Right atrium auricular region (tissue), 2 donors: ENCODE data around the gene LRP1-AS. TPM values are rescaled to one million over a fixed set of nuclear protein-coding genes. Genes with fewer than 3 reads are reported as not detected.

Source experiments
- DNase-seq: peaks from one replicate; pipeline ENCODE4 v3.0.0-alpha.2; 2019; ENCODE audit warnings: low spot score
- H3K27ac ChIP-seq, 2 donors: fragments of 200-600 bp; sonication (generic); 1 replicate in 1 of 2; 2 replicates in 1 of 2; pipeline ENCODE4 v1.5.1; 2016 to 2019
- H3K27me3 ChIP-seq, 2 donors: fragments of 200-600 bp; sonication (generic); one replicate each; pipeline versions ENCODE4 v1.5.1 to v1.6.0; 2017 to 2019
- H3K36me3 ChIP-seq: fragments of 200-600 bp; sonication (generic); one replicate; pipeline ENCODE4 v1.5.1; 2016
- H3K4me1 ChIP-seq, 2 donors: fragments of 200-600 bp; sonication (generic); one replicate each; pipeline versions ENCODE4 v1.5.1 to v1.6.0; 2017 to 2019
- H3K4me3 ChIP-seq, 2 donors: fragments of 200-600 bp; sonication (generic); 1 replicate in 1 of 2; 2 replicates in 1 of 2; pipeline ENCODE4 v1.5.1; 2017 to 2019; ENCODE audit warnings: mild to moderate bottlenecking in 1 of 2, moderate library complexity in 1 of 2
- H3K9me3 ChIP-seq, 2 donors: fragments of 200-600 bp; sonication (generic); one replicate each; pipeline ENCODE4 v1.5.1; 2019
- total RNA-seq, 2 donors: library from RNA; depleted of rRNA; stranded (reverse); fragments of >200 nt; gene quantifications; one replicate each; pipeline ENCODE4 v1.1.0, GENCODE V29; 2016
- TF ChIP-seq, protein P1 (sequence below), 2 donors: fragments of 200-600 bp; sonication (generic); IDR thresholded peaks; one replicate each; pipeline ENCODE4 v1.5.1; 2019; ENCODE audit warnings: antibody characterized with exemption in 2 of 2

LRP1-AS gene
- total RNA-seq, 2 donors from 2014 or later: not detected

DNA sequence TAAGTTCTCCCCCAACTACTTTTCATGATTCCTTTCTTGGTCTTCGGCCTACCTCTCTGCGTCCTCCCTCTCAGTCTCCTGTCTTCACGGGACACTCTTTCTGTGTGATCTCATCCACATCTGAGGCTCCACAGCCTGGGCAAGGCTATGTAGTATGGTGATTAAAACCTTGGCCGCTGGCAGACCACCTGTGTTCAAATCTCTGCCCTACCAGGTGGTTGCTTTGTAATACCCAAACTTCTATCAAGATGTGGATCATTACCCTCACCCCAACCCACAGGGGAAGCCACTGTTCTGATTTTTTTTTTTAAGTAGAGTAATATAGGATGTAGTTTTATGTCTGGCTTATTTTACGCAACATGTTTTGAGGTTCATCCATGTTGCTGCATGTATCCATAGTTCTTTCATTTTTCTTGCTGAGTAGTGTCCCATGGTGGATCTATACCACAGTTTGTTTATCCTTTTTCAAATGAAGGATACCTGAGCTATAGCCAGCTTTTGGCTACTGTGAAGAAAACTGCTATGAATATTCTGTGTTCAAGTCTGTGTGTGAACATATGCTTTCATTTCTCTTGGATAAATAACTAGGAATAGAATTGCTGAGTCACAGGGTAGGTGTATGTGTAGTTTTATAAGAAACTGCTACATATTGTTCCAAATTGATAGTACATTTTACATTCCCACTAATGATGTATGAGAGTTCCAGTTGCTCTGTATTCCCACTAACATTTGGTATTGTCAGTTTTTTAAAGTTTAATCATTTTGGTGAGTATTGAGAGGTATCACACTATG, 27.9 kb downstream of the LRP1-AS start:
- Histone ChIP-seq H3K4me1 (peaks cover 0 to 8% of the 10 kb centered on the region in 2 donors), H3K36me3 (no peaks in the 10 kb centered on the region), H3K9me3 (no peaks in the 10 kb centered on the region), H3K27ac (no peak overlapping the region), H3K27me3 (no peaks in the 10 kb centered on the region), H3K4me3 (no peak overlapping the region)
- no peak for DNase-seq
- TF ChIP-seq, protein P1, sequence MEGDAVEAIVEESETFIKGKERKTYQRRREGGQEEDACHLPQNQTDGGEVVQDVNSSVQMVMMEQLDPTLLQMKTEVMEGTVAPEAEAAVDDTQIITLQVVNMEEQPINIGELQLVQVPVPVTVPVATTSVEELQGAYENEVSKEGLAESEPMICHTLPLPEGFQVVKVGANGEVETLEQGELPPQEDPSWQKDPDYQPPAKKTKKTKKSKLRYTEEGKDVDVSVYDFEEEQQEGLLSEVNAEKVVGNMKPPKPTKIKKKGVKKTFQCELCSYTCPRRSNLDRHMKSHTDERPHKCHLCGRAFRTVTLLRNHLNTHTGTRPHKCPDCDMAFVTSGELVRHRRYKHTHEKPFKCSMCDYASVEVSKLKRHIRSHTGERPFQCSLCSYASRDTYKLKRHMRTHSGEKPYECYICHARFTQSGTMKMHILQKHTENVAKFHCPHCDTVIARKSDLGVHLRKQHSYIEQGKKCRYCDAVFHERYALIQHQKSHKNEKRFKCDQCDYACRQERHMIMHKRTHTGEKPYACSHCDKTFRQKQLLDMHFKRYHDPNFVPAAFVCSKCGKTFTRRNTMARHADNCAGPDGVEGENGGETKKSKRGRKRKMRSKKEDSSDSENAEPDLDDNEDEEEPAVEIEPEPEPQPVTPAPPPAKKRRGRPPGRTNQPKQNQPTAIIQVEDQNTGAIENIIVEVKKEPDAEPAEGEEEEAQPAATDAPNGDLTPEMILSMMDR (IDR thresholded peaks at IDR 0.05): no peak

DNA sequence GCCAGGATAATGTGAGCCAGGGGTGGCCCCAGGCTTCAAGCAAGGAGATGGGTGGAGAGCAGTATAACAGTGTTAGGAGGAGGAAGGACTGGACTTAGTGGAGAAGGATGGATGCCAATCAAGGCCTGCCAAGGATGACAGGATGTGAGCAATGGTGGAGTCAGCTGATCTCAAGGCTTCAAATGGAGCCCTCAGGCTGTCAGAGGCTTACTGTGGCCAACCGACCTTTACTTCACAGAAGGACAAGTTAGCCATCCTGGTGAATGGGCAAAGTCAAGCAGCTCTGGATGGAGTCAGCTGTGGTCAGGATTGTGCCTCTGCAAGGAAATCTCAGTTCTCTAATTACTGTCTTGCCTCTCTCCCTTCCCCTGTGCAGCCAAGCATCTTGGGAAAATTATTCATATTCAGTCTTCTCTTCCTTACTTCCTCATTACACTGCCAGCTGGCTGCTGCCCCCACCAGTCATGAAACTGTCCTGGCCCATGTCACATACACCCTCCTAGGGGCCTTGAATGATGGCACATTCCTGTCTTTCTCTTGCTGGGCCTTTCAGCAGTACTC, 28.6 kb downstream of the LRP1-AS start:
- Histone ChIP-seq H3K27ac (peak overlapping the region in 1 of 2 donors; percentile 4), H3K36me3 (no peaks in the 10 kb centered on the region), H3K4me1 (peaks cover 0 to 8% of the 10 kb centered on the region in 2 donors), H3K9me3 (no peaks in the 10 kb centered on the region), H3K4me3 (no peak overlapping the region), H3K27me3 (no peaks in the 10 kb centered on the region)
- DNase-seq: no peak
- TF ChIP-seq, protein P1 (IDR thresholded peaks at IDR 0.05): no peak

DNA sequence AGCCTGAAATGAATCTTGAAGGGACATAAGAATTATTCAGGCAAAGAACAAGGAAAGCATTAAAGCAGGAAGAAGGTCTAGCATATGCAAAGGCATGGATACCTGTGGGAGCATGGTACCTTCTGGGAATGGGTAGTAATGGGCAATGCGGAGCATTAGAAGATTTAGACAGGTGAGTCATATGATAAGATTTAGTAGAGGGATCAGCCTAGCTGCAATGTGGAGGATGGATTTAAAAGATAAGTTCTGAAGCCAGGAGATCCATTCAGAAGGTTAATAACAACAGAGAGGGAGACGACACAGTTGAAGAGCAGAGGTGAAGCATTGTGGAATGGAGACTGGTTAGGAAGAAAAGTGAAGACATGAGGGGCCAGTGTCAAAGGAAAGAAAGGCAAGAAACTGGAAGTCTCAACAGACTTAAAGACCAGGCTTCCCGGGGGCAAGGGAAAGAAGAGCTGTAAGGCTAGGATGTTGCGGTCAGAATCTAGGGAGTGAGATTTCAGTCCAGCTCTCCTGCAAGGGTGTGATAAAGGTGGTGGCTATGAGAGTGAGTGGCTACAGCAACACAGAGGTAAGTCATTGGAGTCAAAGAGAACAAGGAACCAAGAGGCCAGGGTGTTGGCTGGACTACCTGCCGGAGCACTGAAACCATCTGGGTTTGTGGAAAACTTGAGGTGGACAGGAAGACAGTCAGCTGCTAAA, 30.7 kb downstream of the LRP1-AS start:
- Histone ChIP-seq H3K4me1 (peaks cover 0 to 13% of the 10 kb centered on the region in 2 donors), H3K27me3 (no peaks in the 10 kb centered on the region), H3K4me3 (no peak overlapping the region), H3K27ac (no peak overlapping the region), H3K9me3 (no peaks in the 10 kb centered on the region), H3K36me3 (no peaks in the 10 kb centered on the region)
- no peak for DNase-seq
- TF ChIP-seq, protein P1 (IDR thresholded peaks at IDR 0.05): no peak

DNA sequence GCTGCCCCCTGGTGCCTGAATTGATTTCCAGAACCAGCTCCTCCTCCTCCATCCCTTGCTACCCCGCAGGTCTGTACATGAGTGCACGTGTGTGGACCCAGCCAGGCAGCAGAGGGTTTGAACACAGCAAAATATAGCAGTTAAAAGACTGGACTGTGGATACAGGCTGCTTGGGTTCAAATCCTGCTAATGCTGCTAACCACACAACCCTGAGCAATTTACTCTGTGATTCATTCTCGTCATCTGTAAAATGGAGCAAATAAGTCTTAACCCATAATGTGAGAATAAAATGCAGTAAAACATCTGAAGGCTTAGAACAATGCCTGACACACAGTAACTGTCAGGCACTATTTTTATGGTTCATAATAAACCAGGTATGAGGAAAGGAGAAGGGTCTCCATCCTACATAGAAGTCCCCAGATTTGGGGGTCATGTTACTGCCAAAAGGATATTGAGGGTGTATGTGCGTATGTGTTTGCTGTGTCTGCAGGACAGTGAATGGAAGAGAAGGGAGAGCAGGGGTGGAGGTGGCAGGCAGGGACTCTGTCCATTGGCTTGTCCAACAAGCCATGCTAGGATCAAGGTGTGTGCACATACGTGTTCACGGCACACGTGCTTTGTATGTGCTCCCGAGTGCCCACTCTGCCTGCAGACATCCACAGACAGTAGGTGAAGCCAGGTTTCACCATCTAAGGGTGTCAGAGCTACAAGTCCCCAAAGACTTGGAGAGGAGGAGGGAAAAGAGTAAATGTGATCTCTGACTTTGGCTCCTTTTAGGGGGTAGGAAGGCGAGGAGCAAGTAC, 34.7 kb downstream of the LRP1-AS start:
- H3K36me3 ChIP-seq: peaks cover 4% of the 10 kb centered on the region
- no peaks in the 10 kb centered on the region for H3K9me3 ChIP-seq
- H3K4me3 ChIP-seq: peak overlapping the region; percentile 66 to 73
- no peak for DNase-seq
- peaks cover 0 to 23% of the 10 kb centered on the region in 2 donors for H3K4me1 ChIP-seq
- peak overlapping the region; percentile 97 to 98 for H3K27ac ChIP-seq
- TF ChIP-seq, protein P1 (IDR thresholded peaks at IDR 0.05): peak; percentile 78 to 90
- no peaks in the 10 kb centered on the region for H3K27me3 ChIP-seq

DNA sequence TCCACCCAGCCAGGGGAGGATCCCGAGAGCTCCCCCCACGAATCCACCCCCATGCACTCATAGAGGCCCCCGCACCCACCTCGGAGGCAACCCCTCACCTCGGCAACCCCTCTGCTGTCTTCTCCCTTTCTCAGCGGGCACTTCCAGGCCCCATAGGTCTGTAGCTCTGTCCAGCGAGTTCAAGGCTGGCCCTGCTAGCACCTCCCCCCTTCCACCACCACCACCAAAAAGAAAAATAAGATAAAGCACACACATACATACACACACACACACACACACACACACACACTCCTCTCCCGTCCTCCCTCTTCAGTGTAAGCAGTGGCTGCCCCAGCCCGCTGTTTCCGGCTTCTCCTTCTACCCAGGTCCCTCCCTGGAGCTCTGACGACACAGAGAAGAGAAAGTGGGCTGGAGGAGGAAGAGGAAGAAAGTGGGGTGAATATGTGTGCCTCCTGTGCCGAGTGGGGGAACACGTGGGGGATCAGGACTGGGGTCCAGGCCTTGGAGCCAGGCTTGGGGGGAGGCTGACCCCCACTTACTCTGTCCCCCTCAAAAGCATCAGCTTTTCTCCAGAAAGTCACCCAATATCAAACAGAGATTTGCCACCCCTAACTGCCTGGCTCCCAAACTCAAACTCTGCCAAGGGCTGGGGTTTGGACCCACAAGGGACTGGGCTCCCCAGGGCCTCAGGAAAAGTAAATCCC, 36.2 kb downstream of the LRP1-AS start, which contains the start of gene STAT6:
Gene STAT6, minus strand, starts transcription at position 332 of the 704 bp plus-strand sequence. CDS start 3,084 bp downstream, outside the sequence.
- Histone ChIP-seq H3K27me3 (no peaks in the 10 kb centered on the region), H3K27ac (peak within 1 kb of the TSS; percentile 97 to 98), H3K36me3 (peaks cover 18% of the 10 kb centered on the region), H3K4me1 (peaks cover 0 to 29% of the 10 kb centered on the region in 2 donors), H3K9me3 (no peaks in the 10 kb centered on the region), H3K4me3 (peak within 1 kb of the TSS; percentile 66 to 73)
- peak; percentile 85 for DNase-seq
- TF ChIP-seq, protein P1 (IDR thresholded peaks at IDR 0.05): no peak
